GM12801 (cell line): ENCODE measurements around the gene FASTK.

Source experiments
- CTCF ChIP-seq: IDR thresholded peaks from one replicate; pipeline ENCODE4 v1.5.1; 2011; ENCODE audit warnings: control low read depth; ENCODE audit not compliant: insufficient read length; ENCODE audit errors: extremely low read depth

The FASTK gene

GRCh38 chr7:151033864-151034249 is 46.8 kb downstream of the FASTK start:
- no peak for TF ChIP-seq CTCF

- TF ChIP-seq CTCF: no peak
Observed at GRCh38 chr7:151032936-151033863, 47.4 kb downstream of the FASTK start.

GRCh38 chr7:151031011-151031410 is 49.6 kb downstream of the FASTK start:
- no peak for TF ChIP-seq CTCF

- TF ChIP-seq CTCF: no peak
Observed at GRCh38 chr7:151028948-151029501, 51.6 kb downstream of the FASTK start.

GRCh38 chr7:151028131-151028947 is 52.3 kb downstream of the FASTK start, which contains the start of gene ABCB8:
Gene ABCB8, plus strand, starts transcription at chr7:151028450. Its CDS starts 66 bp downstream, at chr7:151028516.
- TF ChIP-seq CTCF: no peak
